Fibroblast of lung (primary cell): ENCODE data around the gene TMCC3.

Experiments
- EZH2 ChIP-seq: IDR thresholded peaks from 2 replicates; pipeline ENCODE4 v1.5.1; 2012; ENCODE audit warnings: low read length, control low read depth, mild to moderate bottlenecking; ENCODE audit errors: missing control alignments
- TF ChIP-seq, protein P1 (sequence below), 2 donors: IDR thresholded peaks in 1 of 2; conservative IDR thresholded peaks in 1 of 2; 1 replicate in 1 of 2; 2 replicates in 1 of 2; pipeline ENCODE4 v1.5.1; 2011 to 2012; ENCODE audit warnings: low read length in 2 of 2, control low read depth in 1 of 2, inconsistent platforms in 1 of 2, low read depth in 1 of 2, mild to moderate bottlenecking in 1 of 2

DNA sequence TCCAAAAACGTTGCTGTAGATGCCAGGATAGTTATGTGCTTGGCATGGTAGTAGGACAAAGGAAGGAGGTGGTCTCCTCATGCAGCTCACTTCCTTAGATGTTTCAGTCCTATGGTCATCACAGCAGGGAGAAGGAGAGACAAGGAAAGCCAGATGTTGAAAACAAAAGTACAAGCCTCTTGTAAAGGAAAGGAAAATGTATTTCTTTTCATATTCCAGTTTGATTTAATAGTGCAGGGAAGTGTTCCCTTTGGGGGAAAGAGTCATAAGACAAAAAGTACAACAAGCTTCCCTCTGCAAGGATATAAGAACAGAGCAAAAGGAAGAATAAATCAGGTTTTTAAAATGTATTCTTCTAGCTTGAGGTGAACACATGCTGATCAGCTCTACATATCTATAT lies 8.6 kb upstream of the TMCC3 start:
- TF ChIP-seq, protein P1, sequence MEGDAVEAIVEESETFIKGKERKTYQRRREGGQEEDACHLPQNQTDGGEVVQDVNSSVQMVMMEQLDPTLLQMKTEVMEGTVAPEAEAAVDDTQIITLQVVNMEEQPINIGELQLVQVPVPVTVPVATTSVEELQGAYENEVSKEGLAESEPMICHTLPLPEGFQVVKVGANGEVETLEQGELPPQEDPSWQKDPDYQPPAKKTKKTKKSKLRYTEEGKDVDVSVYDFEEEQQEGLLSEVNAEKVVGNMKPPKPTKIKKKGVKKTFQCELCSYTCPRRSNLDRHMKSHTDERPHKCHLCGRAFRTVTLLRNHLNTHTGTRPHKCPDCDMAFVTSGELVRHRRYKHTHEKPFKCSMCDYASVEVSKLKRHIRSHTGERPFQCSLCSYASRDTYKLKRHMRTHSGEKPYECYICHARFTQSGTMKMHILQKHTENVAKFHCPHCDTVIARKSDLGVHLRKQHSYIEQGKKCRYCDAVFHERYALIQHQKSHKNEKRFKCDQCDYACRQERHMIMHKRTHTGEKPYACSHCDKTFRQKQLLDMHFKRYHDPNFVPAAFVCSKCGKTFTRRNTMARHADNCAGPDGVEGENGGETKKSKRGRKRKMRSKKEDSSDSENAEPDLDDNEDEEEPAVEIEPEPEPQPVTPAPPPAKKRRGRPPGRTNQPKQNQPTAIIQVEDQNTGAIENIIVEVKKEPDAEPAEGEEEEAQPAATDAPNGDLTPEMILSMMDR (conservative IDR thresholded peaks at IDR 0.05 in 1 of 2, IDR thresholded peaks at IDR 0.05 in 1 of 2; ENCODE audit: low read depth in 1 of 2, low read length in 2 of 2): no peak
- TF ChIP-seq EZH2: no peak
